HG03571 (cell line): ENCODE measurements around the gene PRR29.
"Not testable (repeated sequence)": the region's sequence is repeated elsewhere in the genome, so short reads cannot be mapped to it uniquely, and the experiment has no call there.

Experiments
- ATAC-seq: cut with Tn5 transposase; IDR thresholded peaks from one replicate; pipeline ENCODE4 v1.9.1; 2021; ENCODE audit not compliant: unreplicated experiment

PRR29 gene

GRCh38 chr17:63974594-63975192 is 23.5 kb upstream of the PRR29 start:
- no peak for ATAC-seq

GRCh38 chr17:63975541-63976092 is 22.5 kb upstream of the PRR29 start:
- ATAC-seq = no peak

GRCh38 chr17:63976702-63977101 is 21.4 kb upstream of the PRR29 start:
- no peak for ATAC-seq

- no peak for ATAC-seq
Observed at GRCh38 chr17:63978272-63979200, 19.6 kb upstream of the PRR29 start.

GRCh38 chr17:63982641-63983040 is 15.5 kb upstream of the PRR29 start:
- not testable (repeated sequence) for ATAC-seq

GRCh38 chr17:63983320-63983719 is 14.8 kb upstream of the PRR29 start:
- ATAC-seq = no peak

GRCh38 chr17:63984236-63984635 is 13.9 kb upstream of the PRR29 start:
- no peak for ATAC-seq

GRCh38 chr17:63984651-63985386 is 13.3 kb upstream of the PRR29 start:
- no peak for ATAC-seq

GRCh38 chr17:63985387-63986140 is 12.6 kb upstream of the PRR29 start:
- no peak for ATAC-seq

- no peak for ATAC-seq
Observed at GRCh38 chr17:63986821-63987220, 11.3 kb upstream of the PRR29 start.

GRCh38 chr17:63987221-63988126 is 10.7 kb upstream of the PRR29 start:
- no peak for ATAC-seq

- no peak for ATAC-seq
Observed at GRCh38 chr17:63988127-63988478, 10.0 kb upstream of the PRR29 start.

GRCh38 chr17:63988741-63989621 is 9.2 kb upstream of the PRR29 start:
- ATAC-seq = no peak

- ATAC-seq = no peak
Observed at GRCh38 chr17:63989622-63990345, 8.4 kb upstream of the PRR29 start.

- ATAC-seq = no peak
Observed at GRCh38 chr17:63991611-63992010, 6.5 kb upstream of the PRR29 start.

GRCh38 chr17:63993368-63993985 is 4.7 kb upstream of the PRR29 start:
- ATAC-seq = no peak

GRCh38 chr17:63995626-63996025 is 2.5 kb upstream of the PRR29 start:
- no peak for ATAC-seq
